H1 (cell line): ENCODE data around the gene GCFC2. TPM values are rescaled to one million over a fixed set of nuclear protein-coding genes. Genes with fewer than 3 reads are reported as not detected.

ENCODE experiments used
- ASH2L ChIP-seq: fragments of 200-600, 300-600 bp; sonication (generic); IDR thresholded peaks from one replicate; pipeline ENCODE4 v1.7.1; 2017; ENCODE audit warnings: low read length
- BACH1 ChIP-seq: IDR thresholded peaks from 2 replicates; pipeline ENCODE4 v1.6.1; 2012; ENCODE audit warnings: low read length, improper control_type of control experiment
- CHD1 ChIP-seq: IDR thresholded peaks from 2 replicates; pipeline ENCODE4 v1.6.1; 2012; ENCODE audit warnings: low read depth, low read length, improper control_type of control experiment
- EP300 ChIP-seq, 2 experiments: IDR thresholded peaks; 1 replicate in 1 of 2; 2 replicates in 1 of 2; pipeline ENCODE4 v1.6.1; 2011 to 2012; ENCODE audit warnings: low read depth in 2 of 2, low read length in 2 of 2, mild to moderate bottlenecking in 2 of 2, borderline replicate concordance in 1 of 2, inconsistent platforms in 1 of 2, moderate library complexity in 1 of 2
- GABPA ChIP-seq: IDR thresholded peaks from 2 replicates; pipeline ENCODE4 v1.6.1; 2011; ENCODE audit warnings: mild to moderate bottlenecking, low read length, moderate library complexity, borderline replicate concordance; ENCODE audit not compliant: insufficient read depth
- GTF2F1 ChIP-seq: IDR thresholded peaks from 2 replicates; pipeline ENCODE4 v1.6.1; 2012; ENCODE audit warnings: low read depth, low read length, improper control_type of control experiment, borderline replicate concordance
- JUN ChIP-seq: IDR thresholded peaks from 2 replicates; pipeline ENCODE4 v1.6.1; 2011; ENCODE audit warnings: low read depth, mild to moderate bottlenecking, improper control_type of control experiment, low read length
- JUND ChIP-seq: IDR thresholded peaks from 2 replicates; pipeline ENCODE4 v1.6.1; 2011; ENCODE audit warnings: mild to moderate bottlenecking, improper control_type of control experiment, low read length
- KDM4A ChIP-seq: IDR thresholded peaks from one replicate; pipeline ENCODE4 v1.7.1; 2012; ENCODE audit warnings: low read depth, mild to moderate bottlenecking, moderate library complexity, low read length, inconsistent platforms; ENCODE audit not compliant: severe bottlenecking
- PHF8 ChIP-seq: fragments of 200-600 bp; sonication (generic); conservative IDR thresholded peaks from 2 replicates; pipeline ENCODE4 v1.7.1; 2012; ENCODE audit warnings: low read depth, mild to moderate bottlenecking, inconsistent platforms, low read length, moderate library complexity
- POLR2A ChIP-seq, 2 experiments: IDR thresholded peaks; 1 replicate in 1 of 2; 2 replicates in 1 of 2; pipeline ENCODE4 v1.6.1; 2011; ENCODE audit warnings: low read depth in 2 of 2, low read length in 2 of 2, mild to moderate bottlenecking in 2 of 2; ENCODE audit errors: control extremely low read depth in 1 of 2
- POU5F1 ChIP-seq: IDR thresholded peaks from 2 replicates; pipeline ENCODE4 v1.6.1; 2011; ENCODE audit warnings: low read depth, mild to moderate bottlenecking, low read length, moderate library complexity
- RBBP5 ChIP-seq: IDR thresholded peaks from 2 replicates; pipeline ENCODE4 v1.7.1; 2012; ENCODE audit warnings: low read depth, mild to moderate bottlenecking, inconsistent platforms, low read length, moderate library complexity, borderline replicate concordance
- RFX5 ChIP-seq: IDR thresholded peaks from 2 replicates; pipeline ENCODE4 v1.6.1; 2011; ENCODE audit warnings: low read depth, low read length, improper control_type of control experiment, borderline replicate concordance
- SIX5 ChIP-seq: IDR thresholded peaks from 2 replicates; pipeline ENCODE4 v1.6.1; 2011; ENCODE audit warnings: mild to moderate bottlenecking, low read depth, low read length
- SP4 ChIP-seq: IDR thresholded peaks from 2 replicates; pipeline ENCODE4 v1.6.1; 2012; ENCODE audit warnings: low read length, inconsistent platforms
- TAF1 ChIP-seq: IDR thresholded peaks from 2 replicates; pipeline ENCODE4 v1.6.1; 2011; ENCODE audit warnings: mild to moderate bottlenecking, low read depth, low read length
- YY1 ChIP-seq: IDR thresholded peaks from 2 replicates; pipeline ENCODE4 v1.6.1; 2011; ENCODE audit warnings: low read depth, mild to moderate bottlenecking, low read length
- polyA plus RNA-seq, 7 experiments: library from polyadenylated mRNA; depleted of rRNA in 3 of 7; stranded (reverse) in 5 of 7; unstranded in 2 of 7; fragments of >200 nt in 5 of 7; fragments of 200-250 nt in 2 of 7; gene quantifications; 1 replicate in 5 of 7; 2 replicates in 1 of 7; 4 replicates in 1 of 7; pipeline versions ENCODE4 v1.2.1 to v1.2.3, GENCODE V29; 2011 to 2013; ENCODE audit warnings: missing spikeins in 2 of 7, mixed read lengths in 2 of 7
- total RNA-seq: library from RNA; stranded (reverse); fragmentation: NEBNext Ultra II Directional; extraction: Animal tissue kit (Norgen Biotek cat#: 25700); gene quantifications from 2 replicates; pipeline ENCODE4 v1.2.1, GENCODE V29; 2021
- TF ChIP-seq, protein P1 (sequence below): IDR thresholded peaks from 2 replicates; pipeline ENCODE4 v1.6.1; 2012; ENCODE audit warnings: inconsistent platforms
- TF ChIP-seq, protein P2 (sequence below): IDR thresholded peaks from 2 replicates; pipeline ENCODE4 v1.6.1; 2012; ENCODE audit warnings: inconsistent platforms
- TF ChIP-seq, protein P3 (sequence below), 3 experiments: IDR thresholded peaks; 1 replicate in 2 of 3; 2 replicates in 1 of 3; pipeline versions ENCODE4 v1.5.1 to v1.6.1; 2011; ENCODE audit warnings: low read length in 3 of 3, mild to moderate bottlenecking in 3 of 3, inconsistent platforms in 2 of 3, low read depth in 1 of 3, moderate library complexity in 1 of 3; ENCODE audit not compliant: insufficient read depth in 1 of 3; ENCODE audit errors: control extremely low read depth in 1 of 3

GCFC2 gene
- total and polyA plus RNA-seq, 2 of the 8 experiments (the other 6 are each of a cell fraction or from before 2014, with no cell fraction given), result 5.6 to 19.1 TPM

GRCh38 chr2:75710577-75711253 is at the start of gene GCFC2 (continued):
- TF ChIP-seq RBBP5 (peak; percentile 98), SIX5 (no peak), ASH2L (peak; percentile 95), TAF1 (peak; percentile 77), BACH1 (peak; percentile 67; the same call in 1 of the 2 replicates), CHD1 (no peak), POU5F1 (0 out of 2 replicates have a peak, but pooled peaks have one; percentile 2), YY1 (peak; percentile 89), JUN (no peak), JUND (no peak), KDM4A (peak; percentile 92), GTF2F1 (peak; percentile 20; the same call in 1 of the 2 replicates), RFX5 (no peak), SP4 (peak; percentile 42; the same call in 1 of the 2 replicates), EP300 (IDR thresholded peaks at IDR 0.05; ENCODE audit: borderline replicate concordance in 1 of 2, low read depth in 2 of 2, low read length in 2 of 2) (no peak), POLR2A (IDR thresholded peaks at IDR 0.05; ENCODE audit: control extremely low read depth in 1 of 2, low read depth in 2 of 2, low read length in 2 of 2) (peak in 1 of 2 experiments; percentile 91; a peak in 2 of 3 replicates), PHF8 (peak; percentile 93), GABPA (peak; percentile 85)
- TF ChIP-seq, protein P1, sequence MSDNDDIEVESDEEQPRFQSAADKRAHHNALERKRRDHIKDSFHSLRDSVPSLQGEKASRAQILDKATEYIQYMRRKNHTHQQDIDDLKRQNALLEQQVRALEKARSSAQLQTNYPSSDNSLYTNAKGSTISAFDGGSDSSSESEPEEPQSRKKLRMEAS, result peak; percentile 98
- TF ChIP-seq, protein P2, sequence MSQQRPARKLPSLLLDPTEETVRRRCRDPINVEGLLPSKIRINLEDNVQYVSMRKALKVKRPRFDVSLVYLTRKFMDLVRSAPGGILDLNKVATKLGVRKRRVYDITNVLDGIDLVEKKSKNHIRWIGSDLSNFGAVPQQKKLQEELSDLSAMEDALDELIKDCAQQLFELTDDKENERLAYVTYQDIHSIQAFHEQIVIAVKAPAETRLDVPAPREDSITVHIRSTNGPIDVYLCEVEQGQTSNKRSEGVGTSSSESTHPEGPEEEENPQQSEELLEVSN, result peak; percentile 97
- TF ChIP-seq, protein P3, sequence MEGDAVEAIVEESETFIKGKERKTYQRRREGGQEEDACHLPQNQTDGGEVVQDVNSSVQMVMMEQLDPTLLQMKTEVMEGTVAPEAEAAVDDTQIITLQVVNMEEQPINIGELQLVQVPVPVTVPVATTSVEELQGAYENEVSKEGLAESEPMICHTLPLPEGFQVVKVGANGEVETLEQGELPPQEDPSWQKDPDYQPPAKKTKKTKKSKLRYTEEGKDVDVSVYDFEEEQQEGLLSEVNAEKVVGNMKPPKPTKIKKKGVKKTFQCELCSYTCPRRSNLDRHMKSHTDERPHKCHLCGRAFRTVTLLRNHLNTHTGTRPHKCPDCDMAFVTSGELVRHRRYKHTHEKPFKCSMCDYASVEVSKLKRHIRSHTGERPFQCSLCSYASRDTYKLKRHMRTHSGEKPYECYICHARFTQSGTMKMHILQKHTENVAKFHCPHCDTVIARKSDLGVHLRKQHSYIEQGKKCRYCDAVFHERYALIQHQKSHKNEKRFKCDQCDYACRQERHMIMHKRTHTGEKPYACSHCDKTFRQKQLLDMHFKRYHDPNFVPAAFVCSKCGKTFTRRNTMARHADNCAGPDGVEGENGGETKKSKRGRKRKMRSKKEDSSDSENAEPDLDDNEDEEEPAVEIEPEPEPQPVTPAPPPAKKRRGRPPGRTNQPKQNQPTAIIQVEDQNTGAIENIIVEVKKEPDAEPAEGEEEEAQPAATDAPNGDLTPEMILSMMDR (IDR thresholded peaks at IDR 0.05; ENCODE audit: control extremely low read depth in 1 of 3, insufficient read depth in 1 of 3, low read depth in 1 of 3, low read length in 3 of 3), result peak; percentile 37 to 52 (median 47); a peak in 3 of 4 replicates
